HUES64 (cell line): ENCODE results near the gene C13orf46.
"Not testable (repeated sequence)": the region's sequence is repeated elsewhere in the genome, so short reads cannot be mapped to it uniquely, and the experiment has no call there.

Experiments used
- H3K27ac ChIP-seq: 2 replicates; pipeline ENCODE4 v1.7.0; 2013; ENCODE audit warnings: low read depth, low read length, inconsistent platforms
- H3K27me3 ChIP-seq: 2 replicates; pipeline ENCODE4 v1.6.1; 2013; ENCODE audit warnings: mild to moderate bottlenecking, low read length; ENCODE audit not compliant: insufficient read depth
- H3K36me3 ChIP-seq: 2 replicates; pipeline ENCODE4 v1.6.1; 2013; ENCODE audit warnings: mild to moderate bottlenecking, low read length; ENCODE audit not compliant: insufficient read depth
- H3K4me1 ChIP-seq: 2 replicates; pipeline ENCODE4 v1.6.1; 2013; ENCODE audit warnings: mild to moderate bottlenecking, low read length, moderate library complexity; ENCODE audit not compliant: insufficient read depth
- H3K4me3 ChIP-seq: 2 replicates; pipeline ENCODE4 v1.5.1; 2013; ENCODE audit warnings: mild to moderate bottlenecking, low read length, moderate library complexity
- H3K9ac ChIP-seq: 2 replicates; pipeline ENCODE4 v1.6.1; 2013; ENCODE audit warnings: mild to moderate bottlenecking, low read depth, low read length
- H3K9me3 ChIP-seq: 2 replicates; pipeline ENCODE4 v1.6.1; 2013; ENCODE audit warnings: low read depth, low read length; ENCODE audit not compliant: insufficient read depth
- WGBS: fragments of 150-250, 120-280 bp; methylation state at CpG from one replicate; pipeline ENCODE4 v1.1.7; 2013; ENCODE audit warnings: missing lambda C conversion rate; 5-methylcytosine and 5-hydroxymethylcytosine counted together

Gene C13orf46

GRCh38 chr13:113989585-113990300 is 15.9 kb upstream of the C13orf46 start:
- H3K27me3 ChIP-seq = no peaks in the 10 kb centered on the region
- H3K27ac ChIP-seq = no peak overlapping the region
- H3K36me3 ChIP-seq = peaks cover 28% of the 10 kb centered on the region
- H3K4me3 ChIP-seq = no peak overlapping the region
- no peaks in the 10 kb centered on the region for H3K4me1 ChIP-seq
- H3K9ac ChIP-seq = no peak overlapping the region
- H3K9me3 ChIP-seq = no peaks in the 10 kb centered on the region
- WGBS = 95% methylated on average over 8 of the region's 8 CpGs

DNA sequence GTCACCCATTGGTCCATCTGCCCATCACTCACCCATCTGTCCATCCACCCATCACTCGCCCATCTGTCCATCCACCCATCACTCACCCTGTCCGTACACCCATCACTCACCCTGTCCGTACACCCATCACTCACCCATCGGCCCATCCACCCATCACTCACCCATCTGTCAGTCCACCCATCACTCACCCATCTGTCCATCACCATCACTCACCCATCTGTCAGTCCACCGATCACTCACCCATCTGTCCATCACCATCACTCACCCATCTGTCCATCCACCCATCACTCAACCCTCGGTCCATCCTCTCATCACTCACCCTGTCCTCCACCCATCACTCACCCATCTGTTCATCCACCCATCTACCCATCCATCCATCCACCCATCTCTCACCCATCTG is 15.0 kb upstream of the C13orf46 start:
- H3K9me3 ChIP-seq, H3K27ac ChIP-seq, H3K4me3 ChIP-seq, H3K9ac ChIP-seq, H3K27me3 ChIP-seq, H3K4me1 ChIP-seq: not testable (repeated sequence)
- WGBS = 94% methylated on average over 6 of the region's 6 CpGs
- peaks cover 28% of the 10 kb centered on the region for H3K36me3 ChIP-seq

DNA sequence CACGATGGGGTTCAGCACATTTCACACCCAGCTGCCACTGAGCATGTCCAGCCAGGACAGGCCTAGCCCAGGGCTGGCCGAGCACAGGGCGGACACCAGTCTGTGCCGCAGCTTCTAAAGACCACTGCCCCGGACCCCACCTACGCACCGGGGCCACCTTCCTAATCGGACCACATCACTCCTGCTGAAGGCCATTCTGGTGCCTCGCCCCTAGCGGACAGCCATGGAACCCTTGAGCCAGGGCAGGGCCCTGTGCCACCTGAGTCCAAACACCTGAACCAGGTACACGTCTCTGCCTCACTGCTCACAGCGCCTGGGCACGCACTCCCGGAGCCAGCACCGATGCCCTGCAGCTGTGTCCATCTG is 8.4 kb upstream of the C13orf46 start:
- Histone ChIP-seq H3K27me3 (no peaks in the 10 kb centered on the region), H3K4me3 (no peak overlapping the region), H3K9ac (no peak overlapping the region), H3K27ac (no peak overlapping the region), H3K36me3 (peaks cover 6% of the 10 kb centered on the region), H3K4me1 (no peaks in the 10 kb centered on the region), H3K9me3 (no peaks in the 10 kb centered on the region)
- 97% methylated on average over 15 of the region's 15 CpGs for WGBS

DNA sequence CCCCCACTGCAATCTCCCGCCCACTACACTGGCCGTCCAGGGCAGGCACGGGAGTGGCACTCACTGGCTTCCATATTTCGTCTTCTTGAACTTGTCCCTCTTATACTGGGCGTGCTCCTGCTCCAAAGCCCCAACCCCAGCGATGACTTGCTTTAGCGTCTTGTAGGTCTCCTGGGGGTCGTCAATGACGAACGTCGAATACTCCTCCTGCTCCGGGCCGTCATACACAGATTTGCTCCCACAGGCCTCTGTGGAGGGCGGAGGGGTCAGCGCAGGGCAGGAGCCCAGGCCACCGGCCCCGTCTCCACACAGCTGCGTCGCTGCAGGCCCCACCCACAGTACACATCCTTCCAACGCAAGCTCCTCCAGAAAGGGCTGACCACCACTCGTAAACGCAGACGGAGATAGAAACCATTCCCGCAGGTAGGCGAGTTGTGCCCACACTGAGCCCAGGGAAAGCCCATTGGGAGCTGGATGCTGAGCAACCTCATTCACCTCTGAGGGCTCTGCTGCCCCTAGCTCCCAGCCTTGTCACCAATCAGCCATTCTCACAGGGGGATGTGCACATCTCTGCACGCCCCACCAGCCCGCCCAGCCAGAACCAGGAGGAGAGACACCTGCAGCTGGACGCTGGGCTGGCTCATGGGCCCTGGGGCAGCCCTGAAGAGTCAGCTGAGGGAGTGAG is 7.9 kb upstream of the C13orf46 start:
- H3K9me3 ChIP-seq = no peaks in the 10 kb centered on the region
- no peak overlapping the region for H3K4me3 ChIP-seq
- H3K27me3 ChIP-seq = no peaks in the 10 kb centered on the region
- peaks cover 7% of the 10 kb centered on the region for H3K36me3 ChIP-seq
- H3K27ac ChIP-seq = no peak overlapping the region
- H3K9ac ChIP-seq = no peak overlapping the region
- 93% methylated on average over 28 of the region's 28 CpGs for WGBS
- H3K4me1 ChIP-seq = no peaks in the 10 kb centered on the region

DNA sequence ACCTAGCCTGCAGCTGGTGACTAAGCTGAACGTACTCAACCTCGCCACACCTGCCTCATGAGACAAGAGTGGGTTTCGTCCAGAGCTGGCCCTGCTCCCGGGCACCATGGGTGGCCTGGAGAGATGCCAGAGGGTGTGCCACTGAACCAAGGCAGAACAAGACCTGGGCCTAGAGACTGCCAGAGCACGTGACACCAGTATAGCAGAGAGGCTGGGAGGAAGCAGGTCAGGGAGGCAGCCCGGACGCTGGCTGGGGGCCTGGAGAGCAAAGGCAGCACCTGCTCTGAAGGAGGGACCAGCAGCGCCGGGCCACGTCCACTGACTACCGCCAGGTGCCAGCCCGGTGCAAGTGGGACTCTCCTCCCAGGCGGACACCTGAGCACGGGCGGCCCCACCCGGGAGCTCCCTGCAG is 7.3 kb upstream of the C13orf46 start:
- Histone ChIP-seq H3K9me3 (no peaks in the 10 kb centered on the region), H3K27ac (no peak overlapping the region), H3K4me3 (no peak overlapping the region), H3K9ac (no peak overlapping the region), H3K36me3 (peaks cover 7% of the 10 kb centered on the region), H3K4me1 (no peaks in the 10 kb centered on the region), H3K27me3 (no peaks in the 10 kb centered on the region)
- 94% methylated on average over 16 of the region's 16 CpGs for WGBS

DNA sequence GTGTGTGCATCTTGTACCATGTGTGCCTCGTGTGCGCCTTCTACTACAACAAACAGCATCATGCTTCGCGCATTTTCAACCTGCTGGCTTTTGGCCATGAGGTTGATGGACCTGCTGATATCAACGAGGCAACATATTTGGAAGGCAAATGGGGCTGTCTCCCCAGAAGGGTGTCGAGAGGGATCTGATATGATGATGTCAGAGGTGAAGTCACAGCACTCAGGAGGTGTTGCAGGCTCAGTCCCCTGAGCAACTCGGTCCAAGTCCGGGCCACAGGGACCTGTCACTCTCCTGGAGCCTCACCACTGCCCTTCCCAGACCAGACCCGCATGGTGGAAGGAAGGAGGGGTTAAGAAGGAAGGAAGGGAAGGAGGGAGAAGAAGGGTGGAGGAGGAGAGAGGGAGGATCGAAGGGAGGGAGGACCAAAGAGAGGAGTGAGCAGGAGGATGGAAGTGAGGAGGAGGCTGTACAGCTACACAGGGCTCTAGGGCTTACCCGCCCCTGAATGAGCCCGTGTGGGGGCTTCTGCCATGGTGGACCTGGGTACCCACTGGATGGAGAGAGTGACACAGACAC is 6.7 kb upstream of the C13orf46 start:
- 94% methylated on average over 12 of the region's 12 CpGs for WGBS
- no peak overlapping the region for H3K9ac ChIP-seq
- no peaks in the 10 kb centered on the region for H3K4me1 ChIP-seq
- no peak overlapping the region for H3K4me3 ChIP-seq
- H3K36me3 ChIP-seq = peaks cover 7% of the 10 kb centered on the region
- H3K27me3 ChIP-seq = no peaks in the 10 kb centered on the region
- no peak overlapping the region for H3K27ac ChIP-seq
- H3K9me3 ChIP-seq = no peaks in the 10 kb centered on the region

GRCh38 chr13:113979791-113980471 is 6.1 kb upstream of the C13orf46 start:
- H3K4me1 ChIP-seq = no peaks in the 10 kb centered on the region
- H3K9me3 ChIP-seq = no peaks in the 10 kb centered on the region
- no peaks in the 10 kb centered on the region for H3K27me3 ChIP-seq
- H3K27ac ChIP-seq = no peak overlapping the region
- H3K9ac ChIP-seq = no peak overlapping the region
- H3K36me3 ChIP-seq = peaks cover 7% of the 10 kb centered on the region
- no peak overlapping the region for H3K4me3 ChIP-seq
- 95% methylated on average over 20 of the region's 20 CpGs for WGBS

GRCh38 chr13:113978741-113979481 is 5.0 kb upstream of the C13orf46 start:
- H3K9ac ChIP-seq = no peak overlapping the region
- H3K27me3 ChIP-seq = no peaks in the 10 kb centered on the region
- 95% methylated on average over 41 of the region's 41 CpGs for WGBS
- H3K27ac ChIP-seq = no peak overlapping the region
- no peaks in the 10 kb centered on the region for H3K9me3 ChIP-seq
- peaks cover 7% of the 10 kb centered on the region for H3K36me3 ChIP-seq
- H3K4me3 ChIP-seq = no peak overlapping the region
- H3K4me1 ChIP-seq = no peaks in the 10 kb centered on the region

GRCh38 chr13:113977976-113978375 is 4.1 kb upstream of the C13orf46 start:
- Histone ChIP-seq H3K9me3 (no peaks in the 10 kb centered on the region), H3K27ac (no peak overlapping the region), H3K4me1 (no peaks in the 10 kb centered on the region), H3K4me3 (no peak overlapping the region), H3K36me3 (peaks cover 7% of the 10 kb centered on the region), H3K27me3 (no peaks in the 10 kb centered on the region), H3K9ac (no peak overlapping the region)
- 96% methylated on average over 13 of the region's 13 CpGs for WGBS

DNA sequence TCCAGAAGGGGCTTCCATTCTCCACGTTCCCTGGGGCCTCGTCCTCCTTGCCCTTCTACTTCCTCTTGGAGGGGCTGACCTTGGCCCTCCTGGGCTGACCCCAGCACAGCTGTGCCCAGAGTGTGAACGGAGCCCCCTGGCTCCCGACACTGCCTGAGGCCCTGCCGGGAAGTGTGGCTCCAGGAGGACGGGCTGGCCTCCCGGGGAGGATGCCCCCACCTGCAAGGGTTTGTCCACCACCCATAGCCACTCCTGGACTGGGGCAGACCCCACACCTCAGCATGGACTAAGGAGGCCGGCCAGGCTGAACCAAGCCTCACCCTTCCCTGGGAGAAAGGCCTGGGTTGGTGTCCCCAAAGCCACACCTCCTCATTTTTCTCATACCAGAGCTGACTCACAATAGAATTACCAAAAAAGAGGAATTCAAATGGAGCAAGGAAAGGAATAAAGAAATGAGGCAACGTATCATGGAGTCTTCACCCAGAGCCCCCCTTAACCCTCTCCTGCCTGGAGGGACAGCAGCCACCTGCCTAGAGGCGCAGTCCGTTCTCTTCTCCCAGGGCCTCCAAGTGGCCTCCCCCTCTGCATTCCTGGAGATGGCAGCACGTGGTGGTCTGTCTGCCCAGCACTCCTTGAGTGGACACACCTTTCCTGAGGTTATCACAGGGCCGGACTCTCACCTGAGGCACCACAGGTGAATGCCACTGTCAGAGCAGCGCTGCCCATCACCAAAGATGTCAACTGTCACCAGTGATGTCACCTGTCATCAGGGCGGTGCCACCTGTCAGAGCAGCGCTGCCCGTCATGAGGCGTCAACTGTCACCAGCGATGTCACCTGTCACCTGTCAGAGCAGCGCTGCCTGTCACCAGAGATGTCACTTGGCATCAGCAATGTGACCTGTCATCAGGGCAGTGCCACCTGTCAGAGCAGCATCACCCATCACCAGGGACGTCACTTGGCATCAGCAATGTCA is 3.1 kb upstream of the C13orf46 start:
- no peaks in the 10 kb centered on the region for H3K9me3 ChIP-seq
- no peak overlapping the region for H3K4me3 ChIP-seq
- WGBS = 83% methylated on average over 21 of the region's 21 CpGs
- H3K9ac ChIP-seq = no peak overlapping the region
- H3K27ac ChIP-seq = peak overlapping the region; percentile 7; the same call in 1 of the 2 replicates
- H3K27me3 ChIP-seq = no peaks in the 10 kb centered on the region
- peaks cover 7% of the 10 kb centered on the region for H3K36me3 ChIP-seq
- H3K4me1 ChIP-seq = no peaks in the 10 kb centered on the region
